Cardiac ventricle fibroblast (primary cell): ENCODE results near the gene OR1S2. TPM values are rescaled to one million over a fixed set of nuclear protein-coding genes. Genes with fewer than 3 reads are reported as not detected.

Experiments
- total RNA-seq: library from RNA; depleted of rRNA; stranded (reverse); fragments of >200 nt; gene quantifications from 2 replicates; pipeline ENCODE4 v1.2.3, GENCODE V29; 2015

Gene OR1S2, protein sequence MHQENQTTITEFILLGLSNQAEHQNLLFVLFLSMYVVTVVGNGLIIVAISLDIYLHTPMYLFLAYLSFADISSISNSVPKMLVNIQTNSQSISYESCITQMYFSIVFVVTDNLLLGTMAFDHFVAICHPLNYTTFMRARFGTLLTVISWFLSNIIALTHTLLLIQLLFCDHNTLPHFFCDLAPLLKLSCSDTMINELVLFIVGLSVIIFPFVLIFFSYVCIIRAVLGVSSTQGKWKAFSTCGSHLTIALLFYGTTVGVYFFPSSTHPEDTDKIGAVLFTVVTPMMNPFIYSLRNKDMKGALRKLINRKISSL
- not detected in 2 replicates for total RNA-seq

DNA sequence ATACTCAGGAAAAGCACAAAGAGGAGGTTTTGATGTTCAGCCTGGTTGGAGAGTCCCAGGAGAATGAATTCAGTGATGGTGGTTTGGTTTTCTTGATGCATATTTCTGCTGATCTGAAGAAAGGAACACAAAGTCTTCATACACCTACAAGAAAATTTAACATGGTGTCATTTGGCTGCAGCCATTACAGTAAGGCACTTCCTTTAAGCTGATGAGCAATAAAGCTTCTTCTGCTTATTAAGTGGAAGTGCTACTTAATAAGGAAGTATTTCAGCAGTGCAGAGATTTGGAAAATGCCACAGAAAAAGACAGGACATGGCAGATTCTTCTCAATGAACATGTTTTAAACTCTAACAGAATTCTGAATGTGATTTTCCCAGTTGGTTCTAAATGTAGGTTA lies at the start of gene OR1S2:
TSS of gene OR1S2 (minus strand) at position 101 of the 400 bp plus-strand sequence. CDS start at position 101, 0 bp downstream.

DNA sequence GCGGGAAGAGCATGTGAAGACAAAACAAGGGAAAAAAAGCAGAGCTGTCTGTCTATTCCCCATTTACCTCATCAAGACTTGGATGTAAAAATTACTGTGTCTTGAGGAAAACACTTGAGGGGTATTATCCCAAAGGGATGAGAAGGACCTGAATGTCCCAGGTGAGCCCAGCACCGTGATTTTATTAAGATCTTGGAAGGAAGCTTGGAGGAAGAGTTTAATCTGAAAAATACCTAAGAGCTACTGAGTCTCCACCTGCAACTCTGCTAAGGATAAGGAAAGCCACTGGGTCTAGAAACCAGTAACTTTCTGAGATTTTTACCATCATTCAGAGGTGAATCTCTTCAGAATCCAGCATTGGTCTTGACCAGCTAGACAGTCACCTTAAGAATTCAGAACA lies 8.5 kb upstream of the OR1S2 start, which contains the start of gene OR1S1:
TSS of gene OR1S1 (plus strand) at position 301 of the 400 bp plus-strand sequence.

DNA sequence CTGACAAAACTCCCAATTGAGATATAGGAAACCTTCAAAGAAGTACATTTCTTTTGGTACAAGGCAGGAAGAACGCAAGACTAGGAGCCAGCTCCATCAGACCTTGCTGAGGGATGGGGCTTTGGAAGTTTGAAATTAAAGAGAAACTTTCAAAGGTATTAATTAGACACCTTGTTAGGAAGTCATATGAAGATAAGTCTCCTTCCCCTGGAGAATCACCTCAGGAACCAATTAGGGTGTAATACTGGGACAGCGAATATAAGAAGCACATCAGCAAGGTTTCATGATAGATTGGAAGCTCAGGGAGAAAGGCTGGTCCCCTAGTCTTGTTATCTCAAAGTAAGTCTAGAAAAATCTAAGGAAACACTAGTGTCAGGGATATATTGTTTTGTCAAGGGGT lies 15.2 kb downstream of the OR1S2 start, which contains the start of gene OR9Q2:
TSS of gene OR9Q2 (plus strand) at position 301 of the 400 bp plus-strand sequence. CDS start 1,421 bp downstream, outside the sequence.

Other genes with a start within 250 kb of the OR1S2 start
- gene OR9Q1, start 180.3 kb downstream of the OR1S2 start, total RNA-seq, result not detected in 2 replicates
- gene OR6Q1, start 173.2 kb downstream of the OR1S2 start, total RNA-seq, result not detected in 2 replicates
- not detected in 2 replicates for gene OR9I1, start 78.6 kb downstream of the OR1S2 start, total RNA-seq
- gene OR9Q2, start 15.1 kb downstream of the OR1S2 start, total RNA-seq, result not detected in 2 replicates
- gene OR1S1, start 8.6 kb upstream of the OR1S2 start, total RNA-seq, result not detected in 2 replicates
- not detected in 2 replicates for gene OR10Q1, start 24.8 kb upstream of the OR1S2 start, total RNA-seq
- gene OR10W1, start 64.1 kb upstream of the OR1S2 start, total RNA-seq, result not detected in 2 replicates
- not detected in 2 replicates for gene OR5B17, start 154.9 kb upstream of the OR1S2 start, total RNA-seq
- gene OR5B3, start 202.7 kb upstream of the OR1S2 start, total RNA-seq, result not detected in 2 replicates
- not detected in 2 replicates for gene OR5B2, start 224.0 kb upstream of the OR1S2 start, total RNA-seq
- gene OR5B12, start 238.1 kb upstream of the OR1S2 start, total RNA-seq, result not detected in 2 replicates